Adipose tissue (tissue), 3 donors: Measurements from ENCODE around the gene XYLT1. TPM values are rescaled to one million over a fixed set of nuclear protein-coding genes. Genes with fewer than 3 reads are reported as not detected.

ENCODE experiments used
- H3K27ac ChIP-seq: one replicate; pipeline ENCODE4 v1.5.1; 2013; ENCODE audit warnings: low read depth, low read length
- WGBS, 3 donors: extraction: QIAGEN DNeasy Blood & Tissue Kit; methylation state at CpG; one replicate each; pipeline ENCODE4 v1.1.7; 2013; 5-methylcytosine and 5-hydroxymethylcytosine counted together
- polyA plus RNA-seq, 3 donors: library from polyadenylated mRNA; stranded (reverse); fragments of 200-250 nt; gene quantifications; one replicate each; pipeline ENCODE4 v1.2.3, GENCODE V29; 2013
- donor health status: healthy with polysubstance abuse.
- donor health status: Bipolar disorder and iron deficiency.
- donor health status: healthy.

Gene XYLT1
- polyA plus RNA-seq, 3 donors = 2.4 to 10.1 (median 5.7) TPM

- H3K27ac ChIP-seq = no peak overlapping the region
- 84 to 91% (median 89%) methylated on average over 9 of the region's 9 CpGs for WGBS, 3 donors
Observed at GRCh38 chr16:17275076-17276009, 195.4 kb downstream of the XYLT1 start.

GRCh38 chr16:17273142-17273561 is 197.6 kb downstream of the XYLT1 start:
- 60 to 90% (median 68%) methylated on average over 4 of the region's 4 CpGs for WGBS, 3 donors
- no peak overlapping the region for H3K27ac ChIP-seq

GRCh38 chr16:17272716-17273115 is 198.0 kb downstream of the XYLT1 start:
- no peak overlapping the region for H3K27ac ChIP-seq
- 87 to 92% (median 88%) methylated on average over 10 of the region's 10 CpGs for WGBS, 3 donors

- 58 to 86% (median 77%) methylated on average over 4 of the region's 4 CpGs for WGBS, 3 donors
- no peak overlapping the region for H3K27ac ChIP-seq
Observed at GRCh38 chr16:17271687-17272086, 199.1 kb downstream of the XYLT1 start.

GRCh38 chr16:17270683-17271109 is 200.1 kb downstream of the XYLT1 start:
- 31 to 85% (median 82%) methylated on average over 6 of the region's 6 CpGs for WGBS, 3 donors
- no peak overlapping the region for H3K27ac ChIP-seq

GRCh38 chr16:17270111-17270510 is 200.6 kb downstream of the XYLT1 start:
- H3K27ac ChIP-seq = no peak overlapping the region
- 29 to 96% (median 79%) methylated on average over 3 of the region's 3 CpGs for WGBS, 3 donors

- WGBS, 3 donors = 37 to 96% (median 93%) methylated on average over 2 of the region's 2 CpGs
- no peak overlapping the region for H3K27ac ChIP-seq
Observed at GRCh38 chr16:17269439-17269838, 201.3 kb downstream of the XYLT1 start.

- H3K27ac ChIP-seq = no peak overlapping the region
Observed at GRCh38 chr16:17266608-17267313, 204.0 kb downstream of the XYLT1 start.

GRCh38 chr16:17265154-17265553 is 205.6 kb downstream of the XYLT1 start:
- 87 to 92% (median 90%) methylated on average over 1 of the region's 1 CpG for WGBS, 3 donors

More at GRCh38 chr16:17266608-17267313, 204.0 kb downstream of the XYLT1 start:
- WGBS, 3 donors = 26 to 90% (median 73%) methylated on average over 16 of the region's 16 CpGs

GRCh38 chr16:17261197-17261858 is 209.4 kb downstream of the XYLT1 start:
- H3K27ac ChIP-seq = no peak overlapping the region
- WGBS, 3 donors = 68 to 84% (median 76%) methylated on average over 5 of the region's 5 CpGs

More at GRCh38 chr16:17265154-17265553, 205.6 kb downstream of the XYLT1 start:
- no peak overlapping the region for H3K27ac ChIP-seq

- WGBS, 3 donors = 83 to 94% (median 93%) methylated on average over 5 of the region's 5 CpGs
- no peak overlapping the region for H3K27ac ChIP-seq
Observed at GRCh38 chr16:17260276-17260849, 210.4 kb downstream of the XYLT1 start.

- no peak overlapping the region for H3K27ac ChIP-seq
- 51 to 91% (median 80%) methylated on average over 6 of the region's 6 CpGs for WGBS, 3 donors
Observed at GRCh38 chr16:17259751-17260270, 210.9 kb downstream of the XYLT1 start.

GRCh38 chr16:17258848-17259713 is 211.7 kb downstream of the XYLT1 start:
- H3K27ac ChIP-seq = no peak overlapping the region
- WGBS, 3 donors = 79 to 87% (median 79%) methylated on average over 23 of the region's 23 CpGs

GRCh38 chr16:17258077-17258599 is 212.6 kb downstream of the XYLT1 start:
- no peak overlapping the region for H3K27ac ChIP-seq
- WGBS, 3 donors = 49 to 95% (median 50%) methylated on average over 2 of the region's 2 CpGs

- 93% methylated on average over 13 of the region's 13 CpGs for WGBS, 3 donors
- no peak overlapping the region for H3K27ac ChIP-seq
Observed at GRCh38 chr16:17257426-17258023, 213.2 kb downstream of the XYLT1 start.

GRCh38 chr16:17252701-17253100 is 218.1 kb downstream of the XYLT1 start:
- 95 to 97% (median 96%) methylated on average over 3 of the region's 3 CpGs for WGBS, 3 donors
- H3K27ac ChIP-seq = no peak overlapping the region

GRCh38 chr16:17252064-17252463 is 218.7 kb downstream of the XYLT1 start:
- H3K27ac ChIP-seq = no peak overlapping the region
- WGBS, 3 donors = 83 to 89% (median 84%) methylated on average over 7 of the region's 7 CpGs
